ENCODE measurements around the gene GAL3ST1. TPM values are rescaled to one million over a fixed set of nuclear protein-coding genes. Genes with fewer than 3 reads are reported as not detected.

GAL3ST1 gene
- total and polyA plus RNA-seq, 2 of the 8 experiments (the other 6 are each of a cell fraction or from before 2014, with no cell fraction given): 11.0 to 32.5 TPM

DNA sequence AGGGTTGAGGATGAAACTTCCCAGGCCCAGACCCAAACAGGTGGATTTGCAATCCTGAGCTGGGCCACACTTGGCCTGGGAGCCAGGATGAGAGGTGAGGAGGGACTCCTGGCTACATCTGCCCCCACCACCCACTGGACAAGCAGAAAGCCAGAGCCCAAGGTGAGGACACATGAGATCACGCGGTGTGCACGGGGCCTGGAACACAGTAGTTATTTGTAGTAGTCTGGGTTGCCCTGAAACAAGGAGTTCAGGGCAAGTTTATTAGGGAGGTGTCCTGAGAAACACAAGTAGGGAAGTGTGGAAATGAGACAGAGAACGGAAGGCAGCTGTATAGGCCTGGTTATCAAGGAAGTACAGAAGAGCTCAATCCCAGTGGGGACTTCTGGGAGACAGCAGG lies 27.3 kb downstream of the GAL3ST1 start:
- ChIA-PET POLR2A (ENCODE audit: partially characterized antibody) (no interaction called here), CTCF (ENCODE audit: partially characterized antibody) (interaction anchor here (0.7 to 1.4 kb wide), 5 partner anchors 10 to 208 kb away, joined by 3 to 4 read pairs (median 3); no protein-coding TSS in a partner anchor)
- Histone ChIP-seq H3K9me3 (ENCODE audit: insufficient read depth in 2 of 2, low read depth in 1 of 2, low read length in 1 of 2) (no peaks in the 10 kb centered on the region), H3K14ac (ENCODE audit: insufficient read length) (no peak overlapping the region), H3K23ac (ENCODE audit: insufficient read length) (no peak overlapping the region), H3K79me2 (ENCODE audit: control insufficient read depth in 1 of 2, insufficient read depth in 2 of 2, low read length in 2 of 2) (no peaks in the 10 kb centered on the region), H3K27me3 (replicated peaks in 1 of 4; ENCODE audit: control insufficient read depth in 3 of 4, extremely low read depth in 1 of 4, insufficient read depth in 3 of 4, low read length in 3 of 4) (peaks cover 5 to 13% (median 11%) of the 10 kb centered on the region in 4 experiments), H3K4me3 (ENCODE audit: extremely low read depth in 1 of 4, insufficient read depth in 2 of 4, low read depth in 3 of 4, low read length in 4 of 4) (no peak overlapping the region), H2BK5ac (ENCODE audit: low read depth, low read length) (no peak overlapping the region), H4K8ac (ENCODE audit: extremely low read depth, insufficient read depth, low read length) (no peak overlapping the region; the same call in none of the 2 replicates), H2BK12ac (ENCODE audit: low read depth, low read length) (no peak overlapping the region), H2BK120ac (replicated peaks; ENCODE audit: low read depth, low read length) (peak overlapping the region; percentile 22), H3K79me1 (ENCODE audit: low read depth, low read length) (no peaks in the 10 kb centered on the region), H2BK20ac (ENCODE audit: low read length) (no peak overlapping the region), H3K18ac (ENCODE audit: extremely low read depth, low read length) (no peak overlapping the region), H3K23me2 (ENCODE audit: low read depth, low read length) (no peaks in the 10 kb centered on the region; the same call in 1 of the 2 replicates), H3K4me1 (replicated peaks in 1 of 4; ENCODE audit: control insufficient read depth in 3 of 4, insufficient read depth in 4 of 4, low read length in 3 of 4) (peaks cover 0 to 5% (median 4%) of the 10 kb centered on the region in 4 experiments; a peak in 2 of 7 replicates), H3K27ac (ENCODE audit: low read depth, low read length) (no peak overlapping the region), H4K5ac (ENCODE audit: insufficient read length, low read depth, low read length) (no peak overlapping the region), H3K4me2 (ENCODE audit: insufficient read depth in 1 of 2, low read depth in 2 of 2, low read length in 2 of 2) (no peak overlapping the region), H3K9ac (replicated peaks in 1 of 4; ENCODE audit: extremely low read depth in 1 of 4, low read depth in 3 of 4, low read length in 3 of 4) (no peak overlapping the region), H3K56ac (replicated peaks; ENCODE audit: insufficient read length, low read depth, low read length) (no peak overlapping the region), H3K36me3 (ENCODE audit: control insufficient read depth in 2 of 4, insufficient read depth in 4 of 4, low read length in 3 of 4) (no peaks in the 10 kb centered on the region), H2AK5ac (ENCODE audit: low read depth, low read length) (no peak overlapping the region), H2BK15ac (ENCODE audit: low read length) (no peak overlapping the region), H2AFZ (ENCODE audit: low read length) (no peak overlapping the region), H4K91ac (replicated peaks; ENCODE audit: insufficient read length, low read length) (no peak overlapping the region), H4K20me1 (replicated peaks in 1 of 2; ENCODE audit: control insufficient read depth in 1 of 2, insufficient read depth in 2 of 2, low read length in 2 of 2) (no peaks in the 10 kb centered on the region), H3K4ac (replicated peaks; ENCODE audit: insufficient read length, low read depth, low read length) (no peak overlapping the region)
- FAIRE-seq: no peak
- DNase-seq (ENCODE audit: low read depth in 1 of 2, low spot score in 2 of 2): no peak
- WGBS, 2 experiments (ENCODE audit: extremely low coverage in 1 of 2, insufficient coverage in 1 of 2, insufficient read length in 1 of 2, insufficient replicate concordance in 2 of 2, low coverage in 1 of 2, low lambda C conversion rate in 2 of 2, missing lambda C conversion rate in 1 of 2): 90% methylated on average over 4 of the region's 4 CpGs; no CpG with 5 or more reads in 1 of the 2 experiments
- TF ChIP-seq BRCA1 (IDR thresholded peaks at IDR 0.05; ENCODE audit: low read depth, low read length) (no peak), CREB1 (IDR thresholded peaks at IDR 0.05) (no peak), POU5F1 (IDR thresholded peaks at IDR 0.05; ENCODE audit: low read depth, low read length) (no peak), ASH2L (IDR thresholded peaks at IDR 0.05; ENCODE audit: low read length) (no peak), ZNF274 (IDR thresholded peaks at IDR 0.05; ENCODE audit: borderline replicate concordance, extremely low read depth, low read length) (no peak), RAD21 (IDR thresholded peaks at IDR 0.05 in 1 of 2, conservative IDR thresholded peaks at IDR 0.05 in 1 of 2; ENCODE audit: low read depth in 2 of 2, low read length in 2 of 2) (no peak), TAF7 (optimal IDR thresholded peaks at IDR 0.05; ENCODE audit: borderline replicate concordance, low read depth, low read length) (no peak), POLR2AphosphoS5 (IDR thresholded peaks at IDR 0.05; ENCODE audit: low read depth, low read length) (no peak), TBP (IDR thresholded peaks at IDR 0.05; ENCODE audit: low read depth, low read length) (no peak), BCL11A (IDR thresholded peaks at IDR 0.05; ENCODE audit: low read depth in 2 of 2, low read length in 2 of 2) (no peak), EP300 (IDR thresholded peaks at IDR 0.05; ENCODE audit: borderline replicate concordance in 1 of 2, low read depth in 2 of 2, low read length in 2 of 2) (no peak), BACH1 (IDR thresholded peaks at IDR 0.05; ENCODE audit: low read length) (no peak)
- TF ChIP-seq, protein P1, sequence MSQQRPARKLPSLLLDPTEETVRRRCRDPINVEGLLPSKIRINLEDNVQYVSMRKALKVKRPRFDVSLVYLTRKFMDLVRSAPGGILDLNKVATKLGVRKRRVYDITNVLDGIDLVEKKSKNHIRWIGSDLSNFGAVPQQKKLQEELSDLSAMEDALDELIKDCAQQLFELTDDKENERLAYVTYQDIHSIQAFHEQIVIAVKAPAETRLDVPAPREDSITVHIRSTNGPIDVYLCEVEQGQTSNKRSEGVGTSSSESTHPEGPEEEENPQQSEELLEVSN (IDR thresholded peaks at IDR 0.05): no peak
- TF ChIP-seq, protein P2, sequence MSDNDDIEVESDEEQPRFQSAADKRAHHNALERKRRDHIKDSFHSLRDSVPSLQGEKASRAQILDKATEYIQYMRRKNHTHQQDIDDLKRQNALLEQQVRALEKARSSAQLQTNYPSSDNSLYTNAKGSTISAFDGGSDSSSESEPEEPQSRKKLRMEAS (IDR thresholded peaks at IDR 0.05): no peak

All from H1 (cell line).